Ishikawa (cell line): ENCODE data around the gene FAM83E.

ENCODE experiments used
- CEBPB ChIP-seq: IDR thresholded peaks from 2 replicates; pipeline ENCODE4 v1.6.1; 2012
- CREB1 ChIP-seq: IDR thresholded peaks from 2 replicates; pipeline ENCODE4 v1.6.1; 2012; ENCODE audit warnings: low read depth
- EGR1 ChIP-seq: IDR thresholded peaks from 2 replicates; pipeline ENCODE4 v1.6.1; 2012
- EP300 ChIP-seq: IDR thresholded peaks from 2 replicates; pipeline ENCODE4 v1.6.1; 2012; ENCODE audit warnings: borderline replicate concordance
- FOXM1 ChIP-seq: IDR thresholded peaks from 2 replicates; pipeline ENCODE4 v1.6.1; 2012; ENCODE audit warnings: low read depth, borderline replicate concordance
- RAD21 ChIP-seq: IDR thresholded peaks from 2 replicates; pipeline ENCODE4 v1.6.1; 2012; ENCODE audit warnings: low read depth
- TAF1 ChIP-seq: IDR thresholded peaks from 2 replicates; pipeline ENCODE4 v1.6.1; 2012; ENCODE audit warnings: low read depth, mild to moderate bottlenecking
- TCF12 ChIP-seq: IDR thresholded peaks from 2 replicates; pipeline ENCODE4 v1.6.1; 2012; ENCODE audit warnings: low read depth
- TEAD4 ChIP-seq: IDR thresholded peaks from 2 replicates; pipeline ENCODE4 v1.6.1; 2012
- YY1 ChIP-seq: IDR thresholded peaks from 2 replicates; pipeline ENCODE4 v1.6.1; 2012; ENCODE audit warnings: low read depth
- ZBTB7A ChIP-seq: IDR thresholded peaks from 2 replicates; pipeline ENCODE4 v1.6.1; 2012; ENCODE audit warnings: low read depth
- TF ChIP-seq, protein P1 (sequence below): IDR thresholded peaks from 2 replicates; pipeline ENCODE4 v1.6.1; 2012
- TF ChIP-seq, protein P2 (sequence below): IDR thresholded peaks from 2 replicates; pipeline ENCODE4 v1.6.1; 2012; ENCODE audit warnings: low read depth, mild to moderate bottlenecking
- TF ChIP-seq, protein P3 (sequence below): IDR thresholded peaks from 2 replicates; pipeline ENCODE4 v1.6.1; 2012

DNA sequence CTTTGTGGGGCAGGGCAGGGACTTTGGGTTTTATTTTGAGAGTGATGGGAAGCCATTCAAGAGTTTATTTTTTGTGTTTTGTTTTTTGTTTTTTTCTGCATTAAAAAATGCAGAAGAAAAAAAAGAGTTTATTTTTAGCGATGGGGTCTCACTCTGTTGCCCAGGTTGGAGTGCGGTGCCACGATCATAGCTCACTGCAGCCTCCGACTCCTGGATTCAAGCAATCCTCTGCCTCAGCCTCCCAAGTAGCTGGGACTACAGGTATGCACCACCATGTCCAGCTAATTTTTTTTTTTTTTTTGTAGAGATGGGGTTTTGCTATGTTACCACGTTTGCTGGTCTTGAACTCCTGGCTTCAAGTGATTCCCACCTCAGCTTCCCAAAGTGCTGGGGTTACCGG is 43.6 kb upstream of the FAM83E start:
- TF ChIP-seq EP300 (no peak), CEBPB (no peak), TCF12 (no peak), ZBTB7A (no peak), TAF1 (no peak), TEAD4 (no peak), RAD21 (no peak), CREB1 (no peak), FOXM1 (no peak), YY1 (no peak), EGR1 (no peak)
- TF ChIP-seq, protein P1, sequence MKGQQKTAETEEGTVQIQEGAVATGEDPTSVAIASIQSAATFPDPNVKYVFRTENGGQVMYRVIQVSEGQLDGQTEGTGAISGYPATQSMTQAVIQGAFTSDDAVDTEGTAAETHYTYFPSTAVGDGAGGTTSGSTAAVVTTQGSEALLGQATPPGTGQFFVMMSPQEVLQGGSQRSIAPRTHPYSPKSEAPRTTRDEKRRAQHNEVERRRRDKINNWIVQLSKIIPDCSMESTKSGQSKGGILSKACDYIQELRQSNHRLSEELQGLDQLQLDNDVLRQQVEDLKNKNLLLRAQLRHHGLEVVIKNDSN, result no peak
- TF ChIP-seq, protein P2, sequence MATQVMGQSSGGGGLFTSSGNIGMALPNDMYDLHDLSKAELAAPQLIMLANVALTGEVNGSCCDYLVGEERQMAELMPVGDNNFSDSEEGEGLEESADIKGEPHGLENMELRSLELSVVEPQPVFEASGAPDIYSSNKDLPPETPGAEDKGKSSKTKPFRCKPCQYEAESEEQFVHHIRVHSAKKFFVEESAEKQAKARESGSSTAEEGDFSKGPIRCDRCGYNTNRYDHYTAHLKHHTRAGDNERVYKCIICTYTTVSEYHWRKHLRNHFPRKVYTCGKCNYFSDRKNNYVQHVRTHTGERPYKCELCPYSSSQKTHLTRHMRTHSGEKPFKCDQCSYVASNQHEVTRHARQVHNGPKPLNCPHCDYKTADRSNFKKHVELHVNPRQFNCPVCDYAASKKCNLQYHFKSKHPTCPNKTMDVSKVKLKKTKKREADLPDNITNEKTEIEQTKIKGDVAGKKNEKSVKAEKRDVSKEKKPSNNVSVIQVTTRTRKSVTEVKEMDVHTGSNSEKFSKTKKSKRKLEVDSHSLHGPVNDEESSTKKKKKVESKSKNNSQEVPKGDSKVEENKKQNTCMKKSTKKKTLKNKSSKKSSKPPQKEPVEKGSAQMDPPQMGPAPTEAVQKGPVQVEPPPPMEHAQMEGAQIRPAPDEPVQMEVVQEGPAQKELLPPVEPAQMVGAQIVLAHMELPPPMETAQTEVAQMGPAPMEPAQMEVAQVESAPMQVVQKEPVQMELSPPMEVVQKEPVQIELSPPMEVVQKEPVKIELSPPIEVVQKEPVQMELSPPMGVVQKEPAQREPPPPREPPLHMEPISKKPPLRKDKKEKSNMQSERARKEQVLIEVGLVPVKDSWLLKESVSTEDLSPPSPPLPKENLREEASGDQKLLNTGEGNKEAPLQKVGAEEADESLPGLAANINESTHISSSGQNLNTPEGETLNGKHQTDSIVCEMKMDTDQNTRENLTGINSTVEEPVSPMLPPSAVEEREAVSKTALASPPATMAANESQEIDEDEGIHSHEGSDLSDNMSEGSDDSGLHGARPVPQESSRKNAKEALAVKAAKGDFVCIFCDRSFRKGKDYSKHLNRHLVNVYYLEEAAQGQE, result no peak
- TF ChIP-seq, protein P3, sequence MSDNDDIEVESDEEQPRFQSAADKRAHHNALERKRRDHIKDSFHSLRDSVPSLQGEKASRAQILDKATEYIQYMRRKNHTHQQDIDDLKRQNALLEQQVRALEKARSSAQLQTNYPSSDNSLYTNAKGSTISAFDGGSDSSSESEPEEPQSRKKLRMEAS, result no peak
